LNCaP clone FGC (cell line): ENCODE results near the gene KRTAP12-1.

Experiments used
- DNase-seq: peaks from one replicate; pipeline ENCODE4 v3.0.0-alpha.2; 2011; ENCODE audit warnings: low read depth
- H3K4me3 ChIP-seq: 2 replicates; pipeline ENCODE4 v1.5.1; 2011; ENCODE audit warnings: mild to moderate bottlenecking, low read depth, low read length, control low read depth
- TF ChIP-seq, protein P1 (sequence below): IDR thresholded peaks from 2 replicates; pipeline ENCODE4 v1.5.1; 2012; ENCODE audit warnings: mild to moderate bottlenecking; ENCODE audit not compliant: control insufficient read depth, insufficient read depth; ENCODE audit errors: extremely low read depth

The KRTAP12-1 gene

GRCh38 chr21:44637018-44637850 is 44.7 kb downstream of the KRTAP12-1 start, which contains the start of gene KRTAP10-10:
TSS of gene KRTAP10-10 (plus strand) at chr21:44637356. CDS start at chr21:44637418, 62 bp downstream.
- no peak for DNase-seq
- TF ChIP-seq, protein P1, sequence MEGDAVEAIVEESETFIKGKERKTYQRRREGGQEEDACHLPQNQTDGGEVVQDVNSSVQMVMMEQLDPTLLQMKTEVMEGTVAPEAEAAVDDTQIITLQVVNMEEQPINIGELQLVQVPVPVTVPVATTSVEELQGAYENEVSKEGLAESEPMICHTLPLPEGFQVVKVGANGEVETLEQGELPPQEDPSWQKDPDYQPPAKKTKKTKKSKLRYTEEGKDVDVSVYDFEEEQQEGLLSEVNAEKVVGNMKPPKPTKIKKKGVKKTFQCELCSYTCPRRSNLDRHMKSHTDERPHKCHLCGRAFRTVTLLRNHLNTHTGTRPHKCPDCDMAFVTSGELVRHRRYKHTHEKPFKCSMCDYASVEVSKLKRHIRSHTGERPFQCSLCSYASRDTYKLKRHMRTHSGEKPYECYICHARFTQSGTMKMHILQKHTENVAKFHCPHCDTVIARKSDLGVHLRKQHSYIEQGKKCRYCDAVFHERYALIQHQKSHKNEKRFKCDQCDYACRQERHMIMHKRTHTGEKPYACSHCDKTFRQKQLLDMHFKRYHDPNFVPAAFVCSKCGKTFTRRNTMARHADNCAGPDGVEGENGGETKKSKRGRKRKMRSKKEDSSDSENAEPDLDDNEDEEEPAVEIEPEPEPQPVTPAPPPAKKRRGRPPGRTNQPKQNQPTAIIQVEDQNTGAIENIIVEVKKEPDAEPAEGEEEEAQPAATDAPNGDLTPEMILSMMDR, result no peak
- no peak within 1 kb of the TSS for H3K4me3 ChIP-seq

DNA sequence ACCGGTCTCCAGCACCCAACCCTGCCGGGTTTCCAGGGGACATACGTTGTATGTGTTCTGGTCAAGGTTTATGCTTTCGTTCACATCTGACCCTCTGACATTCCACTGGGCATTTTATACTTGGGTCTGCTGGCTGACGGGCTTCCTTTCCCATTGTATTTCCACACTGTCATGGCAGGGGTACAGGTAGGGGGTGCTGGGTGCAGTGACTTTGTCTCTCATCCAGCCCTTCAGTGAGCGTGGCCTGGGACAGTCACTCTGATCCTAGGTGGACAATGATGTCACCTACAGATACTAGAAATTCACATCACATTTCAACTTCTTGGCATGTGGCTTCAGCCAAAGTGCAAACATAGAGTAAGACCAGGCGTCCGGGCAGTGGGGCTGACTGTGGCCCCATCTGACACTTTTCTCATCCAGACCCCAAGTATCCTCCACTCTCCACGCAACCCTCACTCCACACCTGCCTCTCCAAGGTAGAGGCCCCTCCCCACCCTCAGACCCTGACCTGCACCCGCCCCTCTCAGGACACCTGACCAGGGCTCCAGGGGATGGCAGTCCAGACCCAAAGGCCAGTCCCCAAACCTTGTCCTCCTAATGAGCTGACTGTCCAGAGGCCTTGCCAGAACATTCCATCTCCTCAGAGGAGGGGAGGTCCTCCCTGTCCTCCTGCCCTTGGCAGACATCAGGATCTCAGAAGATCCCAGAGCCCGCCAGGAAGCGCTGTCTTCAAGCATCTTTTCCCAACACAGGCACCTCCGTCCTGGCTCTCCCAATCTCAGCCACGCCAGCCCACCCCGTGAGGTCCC is 45.5 kb downstream of the KRTAP12-1 start:
- TF ChIP-seq, protein P1, result no peak
- no peak for DNase-seq
- H3K4me3 ChIP-seq, result no peak overlapping the region

GRCh38 chr21:44632067-44632466 is 49.9 kb downstream of the KRTAP12-1 start:
- TF ChIP-seq, protein P1, result no peak
- no peak overlapping the region for H3K4me3 ChIP-seq
- DNase-seq, result no peak
